HG03558 (cell line): ENCODE measurements around the gene EHBP1.
"Not testable (repeated sequence)": the region's sequence is repeated elsewhere in the genome, so short reads cannot be mapped to it uniquely, and the experiment has no call there.

Experiments used
- ATAC-seq: cut with Tn5 transposase; IDR thresholded peaks from one replicate; pipeline ENCODE4 v1.9.1; 2021; ENCODE audit warnings: moderate number of reproducible peaks; ENCODE audit not compliant: unreplicated experiment; ENCODE audit errors: extremely low read depth

The EHBP1 gene

DNA sequence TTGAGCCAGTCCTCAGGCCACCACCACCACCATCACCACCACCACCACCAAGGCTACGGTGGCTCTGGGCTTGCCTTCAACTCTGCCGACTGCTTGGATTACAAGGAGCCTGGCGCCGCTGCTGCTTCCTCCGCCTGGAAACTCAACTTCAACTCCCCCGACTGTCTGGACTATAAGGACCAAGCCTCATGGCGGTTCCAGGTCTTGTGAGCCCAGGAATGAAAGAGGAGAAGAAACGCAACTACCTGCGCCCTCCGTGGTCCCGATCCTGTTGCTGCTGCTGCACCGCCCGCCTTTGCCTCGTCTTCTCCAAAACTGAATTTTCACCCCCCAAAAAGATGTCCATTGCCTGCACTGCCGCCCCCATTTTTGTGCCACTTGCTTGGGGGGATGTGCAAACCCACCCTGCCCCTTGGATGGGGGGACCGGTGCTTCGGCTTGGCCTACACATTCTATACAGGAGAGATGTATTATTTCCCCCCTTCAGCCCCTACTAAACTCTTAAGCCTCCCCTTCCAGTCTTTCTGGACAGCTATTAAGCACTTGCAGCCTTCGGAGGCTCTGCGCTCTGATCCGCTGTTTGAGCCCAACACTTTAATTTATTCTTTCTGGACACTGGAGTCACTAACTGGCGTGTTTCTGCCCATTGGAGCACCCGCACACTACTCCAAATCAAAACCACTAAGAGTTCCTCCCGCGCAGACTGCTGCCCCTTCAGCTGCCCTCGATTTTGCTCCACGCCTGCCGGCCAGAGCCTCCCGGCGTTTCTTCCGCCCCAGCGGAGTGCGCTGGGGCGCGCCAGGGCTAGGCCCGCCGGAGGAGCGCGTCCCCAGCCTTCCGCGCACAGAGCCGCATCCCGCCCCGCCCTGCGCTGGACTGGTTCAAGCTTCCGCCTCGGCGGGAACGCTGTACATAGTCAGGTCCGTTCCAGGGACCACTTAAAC is 350.9 kb downstream of the EHBP1 start:
- ATAC-seq, result no peak

DNA sequence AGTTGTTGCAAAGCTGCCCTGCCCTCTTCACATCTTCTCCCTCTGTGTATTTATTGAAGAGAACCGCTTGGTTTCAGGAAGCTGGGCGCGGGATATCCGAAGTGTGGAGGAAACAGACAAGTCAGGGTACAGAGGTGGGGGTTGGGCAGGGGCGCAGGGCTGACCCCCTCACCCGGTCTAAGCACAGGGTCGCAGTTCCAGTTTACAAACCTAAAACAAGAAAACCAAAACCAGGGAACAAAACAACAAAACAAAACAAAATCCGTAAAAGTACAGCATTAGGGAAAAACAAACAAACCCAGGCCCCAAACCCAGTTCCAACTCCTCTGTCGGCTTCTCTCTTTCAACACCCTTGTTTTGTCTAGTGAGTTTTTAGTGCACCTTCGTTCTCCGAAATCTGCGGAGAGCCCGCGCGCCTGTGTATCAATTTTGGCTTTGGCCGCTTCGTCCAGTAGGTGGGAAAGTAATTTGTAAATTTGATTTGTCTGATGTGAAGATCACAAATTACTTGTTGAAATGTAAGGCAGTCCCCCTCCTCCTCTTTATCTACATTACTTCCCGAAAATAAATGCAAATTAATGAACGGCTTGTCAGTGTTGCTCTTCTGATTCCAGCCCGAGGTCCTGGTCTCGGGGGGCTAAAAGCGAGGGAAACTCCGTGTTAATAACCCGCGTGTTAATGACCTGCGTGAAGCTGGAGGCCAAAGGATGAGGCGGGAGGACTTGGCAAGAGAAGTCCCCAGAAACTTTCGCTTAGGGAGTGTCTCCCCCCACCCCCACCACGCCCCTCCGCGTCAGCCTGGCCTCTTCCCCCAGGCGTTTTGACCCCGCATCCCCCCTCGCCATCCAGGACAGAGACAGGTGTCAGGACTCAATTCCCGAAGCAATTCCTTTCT is 352.0 kb downstream of the EHBP1 start:
- no peak for ATAC-seq

- no peak for ATAC-seq
Observed at GRCh38 chr2:63058144-63058920, 352.8 kb downstream of the EHBP1 start.

DNA sequence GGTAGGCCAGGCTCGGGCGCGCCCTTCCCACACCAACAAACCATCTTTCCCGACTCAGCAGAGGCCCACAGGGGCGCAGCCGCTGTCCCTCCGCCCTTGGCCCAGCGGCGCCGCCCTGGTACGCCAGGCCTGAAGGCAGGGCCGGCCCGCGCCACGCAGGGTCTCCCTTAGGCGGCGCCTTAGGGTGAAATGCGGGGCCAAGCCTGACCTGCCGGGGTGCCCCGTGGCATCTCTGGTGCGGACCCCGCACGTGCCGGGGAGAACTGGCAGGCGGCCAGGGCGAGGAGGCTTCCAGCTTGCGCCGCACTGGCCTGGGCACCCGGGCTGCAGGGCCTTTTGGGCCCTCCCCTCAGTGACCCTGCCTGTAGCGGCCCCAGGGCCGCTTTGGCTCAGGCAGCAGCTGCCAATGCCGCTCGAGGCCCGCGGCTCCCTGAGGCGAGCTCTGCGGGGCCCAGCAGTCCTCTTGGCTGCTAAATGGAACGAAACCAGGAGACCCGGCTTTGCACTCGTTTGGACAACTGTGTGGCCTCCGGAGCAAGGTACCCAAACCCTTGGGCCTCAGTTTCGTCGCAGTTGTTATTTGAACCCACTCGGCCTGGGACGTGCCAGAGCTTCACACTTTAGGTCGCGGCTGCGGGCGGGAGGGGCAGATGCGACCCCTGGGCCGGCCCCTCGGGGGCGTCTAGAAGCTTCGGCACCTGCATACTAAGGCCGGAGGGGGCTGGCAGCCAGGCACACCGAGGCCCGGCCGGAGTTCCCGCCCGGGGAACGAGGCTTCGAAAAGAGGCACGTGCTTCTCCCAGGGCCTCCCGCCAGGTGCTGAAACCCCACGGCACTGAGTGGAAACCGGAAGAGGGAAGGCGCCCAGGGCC is 353.6 kb downstream of the EHBP1 start:
- no peak for ATAC-seq

DNA sequence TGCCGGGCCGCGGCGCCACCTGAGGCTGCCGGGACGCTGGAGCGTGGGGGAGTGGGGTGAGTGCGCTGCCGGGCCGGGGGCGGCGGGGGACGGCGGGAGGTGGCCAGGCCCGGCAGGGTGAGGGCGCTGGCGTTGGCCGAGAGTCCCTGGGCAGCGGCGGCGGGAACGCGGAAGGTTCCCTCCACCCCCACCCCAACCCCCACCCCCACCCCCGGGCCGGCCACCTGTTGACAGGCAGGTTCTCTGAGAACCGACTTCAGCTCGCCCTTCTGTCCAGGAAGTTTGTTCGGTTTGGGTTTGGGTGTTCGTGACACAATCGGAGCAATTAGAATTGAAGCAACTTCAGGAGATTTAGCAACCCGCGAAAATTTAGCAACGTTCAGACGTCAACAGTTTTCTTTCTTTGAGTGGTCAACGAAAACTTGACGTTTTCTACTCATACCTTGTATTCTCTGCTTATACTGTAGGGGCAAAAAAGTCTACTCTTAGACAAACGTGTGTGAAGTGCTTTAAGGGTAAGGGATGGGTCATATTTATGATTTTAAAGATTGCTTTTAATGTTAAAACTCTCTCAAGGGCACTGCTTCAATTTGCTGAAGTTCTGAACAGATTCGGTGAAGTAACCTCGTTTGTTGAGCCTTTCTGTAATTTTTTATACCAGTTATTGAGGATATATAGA is 354.4 kb downstream of the EHBP1 start:
- ATAC-seq, result no peak

DNA sequence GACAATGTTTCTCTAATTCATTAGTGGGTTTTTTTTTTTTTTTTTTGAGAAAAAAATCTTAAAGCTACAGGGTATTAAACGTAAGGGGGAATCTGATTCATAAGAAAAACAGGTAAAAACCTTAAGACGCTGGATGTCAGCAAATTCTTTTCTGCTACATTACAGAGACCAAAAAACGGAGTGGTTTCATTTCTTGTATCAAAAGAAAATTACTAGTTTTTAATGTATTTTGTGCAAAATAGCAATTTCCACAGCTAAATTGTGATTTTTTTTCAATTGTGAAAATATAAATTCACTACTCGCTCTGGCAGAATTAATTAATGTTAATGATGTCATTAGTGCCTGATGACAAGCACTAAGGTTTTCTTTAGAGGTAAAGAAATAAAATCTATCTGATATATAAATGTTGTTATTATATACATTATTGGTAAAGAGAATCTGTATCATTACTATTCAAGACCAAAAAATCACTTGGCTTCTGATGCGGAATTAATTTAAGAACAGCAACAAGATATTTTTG is 355.0 kb downstream of the EHBP1 start:
- ATAC-seq, result no peak

DNA sequence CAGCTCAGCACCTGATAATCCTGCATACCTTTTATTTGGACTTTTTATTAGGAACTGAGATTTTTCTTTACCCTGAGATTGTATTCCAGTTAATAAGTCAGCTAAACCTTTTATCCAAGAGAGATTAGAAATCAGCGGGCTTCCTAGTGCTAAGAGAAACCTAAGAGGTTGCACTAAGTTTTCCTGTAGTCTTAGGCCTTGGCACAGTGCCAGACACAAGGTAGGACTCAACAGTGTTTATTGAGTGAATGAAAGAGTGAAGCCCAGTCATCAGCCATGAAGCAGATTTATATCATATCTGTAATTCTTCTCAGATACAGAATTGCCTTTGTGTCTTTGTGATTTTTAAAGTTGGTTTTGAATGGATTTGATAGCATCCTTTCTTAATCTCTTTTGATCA is 358.7 kb downstream of the EHBP1 start:
- no peak for ATAC-seq

- no peak for ATAC-seq
Observed at GRCh38 chr2:63064661-63065060, 359.1 kb downstream of the EHBP1 start.

DNA sequence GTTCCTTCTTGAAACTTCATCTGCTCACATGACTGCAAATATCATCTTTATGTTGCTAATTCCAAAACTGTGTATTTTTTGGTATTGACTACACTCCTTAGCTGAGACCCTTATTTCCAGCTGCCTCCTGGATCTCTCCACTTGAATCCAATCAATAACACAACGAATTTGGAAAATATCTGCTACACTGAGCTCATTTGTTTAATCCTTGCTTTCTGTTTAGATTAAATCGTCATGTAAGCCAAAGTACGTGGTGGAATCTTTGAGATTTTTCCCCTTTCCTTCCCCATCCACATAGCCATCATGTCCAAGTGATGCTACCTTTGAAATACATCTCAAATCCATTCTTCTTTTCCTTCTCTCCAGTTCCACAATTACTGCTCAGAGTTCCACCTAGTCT is 360.8 kb downstream of the EHBP1 start:
- ATAC-seq, result no peak

GRCh38 chr2:63066838-63067237 is 361.3 kb downstream of the EHBP1 start:
- no peak for ATAC-seq

GRCh38 chr2:63071664-63072063 is 366.2 kb downstream of the EHBP1 start:
- no peak for ATAC-seq

GRCh38 chr2:63073994-63074393 is 368.5 kb downstream of the EHBP1 start:
- ATAC-seq, result no peak

- ATAC-seq, result not testable (repeated sequence)
Observed at GRCh38 chr2:63074399-63074798, 368.9 kb downstream of the EHBP1 start.

DNA sequence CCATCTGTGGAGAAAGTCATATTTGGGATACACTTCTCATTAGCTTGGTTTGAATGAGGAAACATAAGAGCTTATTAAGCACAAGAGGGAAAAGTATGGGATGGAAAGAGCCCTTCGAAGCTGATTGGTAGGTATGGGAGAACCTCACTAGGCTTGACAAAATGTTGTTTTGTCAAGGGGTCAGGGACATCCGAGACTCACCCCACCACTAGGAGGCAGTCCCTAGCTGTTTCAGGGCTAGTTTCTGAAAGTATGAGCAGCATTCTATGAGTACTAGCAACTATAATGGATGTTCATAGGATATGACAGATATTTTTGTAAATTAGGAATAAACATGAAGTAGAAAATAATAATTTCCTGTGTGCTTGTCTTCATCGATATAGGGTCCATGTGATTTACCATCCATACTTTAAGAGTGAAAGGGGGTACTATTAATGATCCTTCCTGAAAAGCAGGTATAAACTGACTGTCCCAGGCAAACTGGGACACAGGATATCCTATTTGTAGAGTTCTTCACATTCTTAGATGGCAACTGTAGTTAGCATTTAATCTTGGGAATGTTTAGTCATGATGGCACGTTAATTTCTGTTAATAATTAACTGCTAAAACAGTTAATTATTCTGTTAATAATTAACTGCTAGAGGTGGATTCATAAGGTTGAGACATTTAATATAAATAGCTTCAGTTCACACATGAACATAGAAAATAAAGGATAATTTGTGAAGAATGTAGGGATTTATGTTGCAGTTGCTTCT is 373.5 kb downstream of the EHBP1 start:
- ATAC-seq, result no peak

DNA sequence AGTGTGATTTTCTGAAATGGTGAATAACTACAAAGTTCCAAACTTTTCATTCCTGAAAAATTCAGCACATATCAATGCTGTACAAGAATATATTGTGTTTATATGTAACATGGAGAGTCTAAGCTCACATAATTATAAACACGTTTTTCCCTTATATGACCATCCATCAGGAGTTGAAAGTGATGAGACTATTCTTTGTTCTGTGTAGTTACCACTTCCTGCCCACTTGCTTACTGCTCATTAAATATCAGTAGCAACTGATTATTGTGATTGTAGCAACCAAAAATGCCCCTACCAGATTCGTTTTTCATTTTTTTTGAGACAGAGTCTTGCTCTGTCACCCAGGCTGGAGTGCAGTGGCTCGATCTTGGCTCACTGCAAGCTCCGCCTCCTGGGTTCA is 375.9 kb downstream of the EHBP1 start:
- no peak for ATAC-seq

DNA sequence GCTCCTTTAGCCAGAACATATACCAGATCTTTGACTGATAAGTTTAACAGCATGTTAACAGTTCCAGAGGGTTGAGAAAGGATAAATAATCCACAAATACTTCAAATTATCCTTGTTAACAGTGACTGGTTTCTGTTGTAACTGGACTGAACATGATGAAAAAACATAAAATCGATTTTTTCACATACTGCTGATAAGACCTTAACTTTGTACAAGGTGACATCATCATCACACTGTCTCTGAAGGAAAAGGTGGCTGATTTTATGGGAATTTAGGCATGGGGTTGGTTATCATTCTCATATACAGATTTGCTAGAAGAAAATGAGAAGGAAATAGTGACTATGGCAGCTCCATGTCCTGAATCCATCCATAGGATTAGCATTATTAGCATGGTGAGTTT is 381.2 kb downstream of the EHBP1 start:
- no peak for ATAC-seq

DNA sequence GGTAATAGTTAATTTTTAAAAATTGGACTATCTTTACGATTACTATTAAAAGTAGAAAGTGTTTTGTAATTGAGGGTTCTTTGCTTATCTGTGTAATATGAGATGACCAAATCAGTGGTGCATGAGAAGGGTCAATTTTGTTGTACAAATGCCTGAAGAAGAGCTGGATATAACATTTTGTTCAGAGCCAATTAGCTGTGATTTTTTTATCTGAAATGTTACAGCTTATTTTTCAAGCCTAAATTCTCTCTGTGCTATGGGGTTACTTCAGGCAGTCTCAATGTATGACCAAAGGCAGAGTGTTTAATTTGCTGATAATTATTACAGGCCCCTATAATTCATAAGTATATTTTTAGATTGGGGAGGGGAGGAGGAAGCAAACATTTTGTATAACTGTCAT is 386.9 kb downstream of the EHBP1 start:
- ATAC-seq, result no peak

DNA sequence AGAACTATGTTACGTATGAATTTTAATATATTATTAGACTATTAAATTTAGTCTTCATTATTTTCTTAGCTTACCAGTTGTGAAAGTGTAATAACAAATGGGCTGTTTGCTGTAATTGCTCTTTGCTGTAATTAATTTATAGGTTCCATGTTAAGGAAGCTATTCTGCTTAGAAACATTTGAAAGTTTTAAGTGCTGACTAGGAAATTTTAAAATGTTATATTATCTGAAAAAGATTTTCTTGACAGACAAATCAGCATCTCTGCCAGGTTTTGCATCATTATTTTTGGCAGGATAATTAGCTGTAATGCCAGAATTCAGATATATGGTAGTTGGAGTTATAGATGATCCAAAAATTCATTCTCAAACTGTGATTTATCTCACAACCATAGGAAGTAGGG is 387.3 kb downstream of the EHBP1 start:
- ATAC-seq, result no peak
